WTC11 (cell line): ENCODE data around the gene PPA2. TPM values are rescaled to one million over a fixed set of nuclear protein-coding genes. Genes with fewer than 3 reads are reported as not detected.

ENCODE experiments used
- ATAC-seq: fragments of 200-7000 bp; cut with Tn5 transposase; 2 replicates; pipeline ENCODE4 v1.10.0; 2021; ENCODE audit warnings: mild to moderate bottlenecking, moderate library complexity
- CTCF ChIA-PET: fragments of 300-600 bp; sonication (Branson Sonifier 250); formaldehyde crosslinking; loops from one replicate; lab custom pipeline; 2021; ENCODE audit warnings: antibody characterized with exemption; lab: Charles Lee
- POLR2A ChIA-PET: fragments of 350-600 bp; sonication (Branson Sonifier 250); formaldehyde crosslinking; loops from one replicate; lab custom pipeline; 2021; ENCODE audit warnings: antibody characterized with exemption; lab: Charles Lee
- DNase-seq: peaks from one replicate; pipeline ENCODE4 v3.0.0; 2021; ENCODE audit warnings: low spot score
- H3K27ac Mint-ChIP-seq: 2 replicates; pipeline ENCODE4 v1.8.0; 2021; ENCODE audit warnings: mixed read lengths
- H3K27me3 Mint-ChIP-seq: 2 replicates; pipeline ENCODE4 v1.8.0; 2021; ENCODE audit warnings: low read depth, mild to moderate bottlenecking, moderate library complexity, mixed read lengths
- H3K36me3 Mint-ChIP-seq: 2 replicates; pipeline ENCODE4 v1.8.0; 2021; ENCODE audit warnings: mixed read lengths
- H3K4me1 Mint-ChIP-seq: 2 replicates; pipeline ENCODE4 v1.8.0; 2022; ENCODE audit warnings: mixed read lengths
- H3K4me3 Mint-ChIP-seq: 2 replicates; pipeline ENCODE4 v1.8.0; 2021; ENCODE audit warnings: mild to moderate bottlenecking, moderate library complexity, mixed read lengths
- H3K9me3 Mint-ChIP-seq: 2 replicates; pipeline ENCODE4 v1.8.0; 2021; ENCODE audit warnings: mixed read lengths
- CREM ChIP-seq: sonication (generic); formaldehyde crosslinking; IDR thresholded peaks from 2 replicates; pipeline ENCODE4 v1.8.1; 2022; ENCODE audit warnings: mild to moderate bottlenecking, missing genetic modification reagents, moderate library complexity
- GTF2I ChIP-seq: fragments of 250-450 bp; sonication (Bioruptor Pico); conservative IDR thresholded peaks from 2 replicates; pipeline ENCODE4 v1.4.0; 2021; ENCODE audit warnings: mild to moderate bottlenecking
- MXD4 ChIP-seq: fragments of 250-450 bp; sonication (Bioruptor Pico); IDR thresholded peaks from 2 replicates; pipeline ENCODE4 v1.8.0; 2021; ENCODE audit warnings: mild to moderate bottlenecking, moderate library complexity, borderline replicate concordance
- NFATC4 ChIP-seq: fragments of 250-450 bp; sonication (Bioruptor Pico); IDR thresholded peaks from 2 replicates; pipeline ENCODE4 v1.9.0; 2021; ENCODE audit warnings: mild to moderate bottlenecking
- SP1 ChIP-seq: sonication (generic); formaldehyde crosslinking; conservative IDR thresholded peaks from 2 replicates; pipeline ENCODE4 v1.8.1; 2022; ENCODE audit warnings: missing genetic modification reagents
- ZNF138 ChIP-seq: sonication (generic); formaldehyde crosslinking; conservative IDR thresholded peaks from 2 replicates; pipeline ENCODE4 v1.8.1; 2022; ENCODE audit warnings: mild to moderate bottlenecking, moderate library complexity, missing genetic modification reagents
- ZNF219 ChIP-seq: sonication (generic); formaldehyde crosslinking; IDR thresholded peaks from 2 replicates; pipeline ENCODE4 v1.8.0; 2023; ENCODE audit warnings: missing genetic modification reagents, mild to moderate bottlenecking, borderline replicate concordance
- ZNF232 ChIP-seq: sonication (generic); formaldehyde crosslinking; IDR thresholded peaks from 2 replicates; pipeline ENCODE4 v1.8.0; 2022; ENCODE audit warnings: mild to moderate bottlenecking, missing genetic modification reagents
- total RNA-seq: library from RNA; stranded (reverse); gene quantifications from 3 replicates; pipeline ENCODE4 v1.2.3, GENCODE V29; 2021
- TF ChIP-seq, protein P1 (sequence below): sonication (generic); formaldehyde crosslinking; IDR thresholded peaks from 2 replicates; pipeline ENCODE4 v1.8.1; 2023; ENCODE audit warnings: mild to moderate bottlenecking, missing genetic modification reagents, moderate library complexity
- TF ChIP-seq, protein P2 (sequence below): sonication (generic); formaldehyde crosslinking; IDR thresholded peaks from 2 replicates; pipeline ENCODE4 v1.8.0; 2022; ENCODE audit warnings: mild to moderate bottlenecking, missing genetic modification reagents
- TF ChIP-seq, protein P3 (sequence below): sonication (generic); formaldehyde crosslinking; IDR thresholded peaks from 2 replicates; pipeline ENCODE4 v1.8.0; 2022; ENCODE audit warnings: missing genetic modification reagents
- TF ChIP-seq, protein P4 (sequence below): sonication (generic); formaldehyde crosslinking; IDR thresholded peaks from 2 replicates; pipeline ENCODE4 v1.8.1; 2022; ENCODE audit warnings: missing genetic modification reagents, borderline replicate concordance
- TF ChIP-seq, protein P5 (sequence below): sonication (generic); formaldehyde crosslinking; IDR thresholded peaks from 2 replicates; pipeline ENCODE4 v1.8.0; 2022; ENCODE audit warnings: mild to moderate bottlenecking, missing genetic modification reagents
- TF ChIP-seq, protein P6 (sequence below): sonication (generic); formaldehyde crosslinking; IDR thresholded peaks from 2 replicates; pipeline ENCODE4 v1.8.0; 2023; ENCODE audit warnings: missing genetic modification reagents
- TF ChIP-seq, protein P7 (sequence below): sonication (generic); formaldehyde crosslinking; conservative IDR thresholded peaks from 2 replicates; pipeline ENCODE4 v1.8.1; 2023; ENCODE audit warnings: mild to moderate bottlenecking, low read depth, missing genetic modification reagents, moderate library complexity
- TF ChIP-seq, protein P8 (sequence below): sonication (generic); formaldehyde crosslinking; IDR thresholded peaks from 2 replicates; pipeline ENCODE4 v1.8.1; 2023; ENCODE audit warnings: mild to moderate bottlenecking, missing genetic modification reagents, borderline replicate concordance

PPA2 gene
- total RNA-seq, 1 experiment from 2014 or later, result 50.8 TPM

DNA sequence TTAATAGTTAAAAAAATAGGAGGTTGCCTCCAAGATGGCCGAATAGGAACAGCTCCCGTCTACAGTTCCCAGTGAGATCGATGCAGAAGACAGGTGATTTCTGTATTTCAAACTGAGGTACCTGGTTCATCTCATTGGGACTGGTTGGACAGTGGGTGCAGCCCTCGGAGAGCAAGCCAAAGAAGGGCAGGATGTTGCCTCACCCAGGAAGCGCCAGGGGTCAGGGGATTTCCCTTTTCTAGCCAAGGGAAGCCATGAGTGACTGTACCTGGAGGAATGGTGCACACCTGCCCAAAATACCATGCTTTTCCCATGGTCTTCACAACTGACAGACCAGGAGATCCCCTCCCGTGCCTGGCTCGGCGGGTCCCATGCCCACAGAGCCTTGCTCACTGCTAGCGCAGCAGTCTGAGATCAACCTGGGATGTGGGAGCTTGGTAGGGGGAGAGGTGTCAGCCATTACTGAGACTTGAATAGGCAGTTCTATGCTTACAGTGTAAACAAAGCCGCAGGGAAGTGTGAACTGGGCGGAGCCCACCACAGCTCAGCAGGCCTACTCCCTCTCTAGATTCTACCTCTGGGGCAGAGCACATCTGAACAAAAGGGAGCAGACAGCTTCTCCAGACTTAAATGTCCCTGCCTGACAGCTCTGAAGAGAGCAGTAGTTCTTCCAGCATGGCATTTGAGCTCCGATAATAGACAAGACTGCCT is 47.5 kb downstream of the PPA2 start (continued):
- TF ChIP-seq NFATC4 (CRISPR knock-in tag) (no peak), MXD4 (CRISPR knock-in tag) (no peak), SP1 (CRISPR knock-in tag) (no peak), ZNF138 (CRISPR knock-in tag) (no peak)
- TF ChIP-seq, protein P1, sequence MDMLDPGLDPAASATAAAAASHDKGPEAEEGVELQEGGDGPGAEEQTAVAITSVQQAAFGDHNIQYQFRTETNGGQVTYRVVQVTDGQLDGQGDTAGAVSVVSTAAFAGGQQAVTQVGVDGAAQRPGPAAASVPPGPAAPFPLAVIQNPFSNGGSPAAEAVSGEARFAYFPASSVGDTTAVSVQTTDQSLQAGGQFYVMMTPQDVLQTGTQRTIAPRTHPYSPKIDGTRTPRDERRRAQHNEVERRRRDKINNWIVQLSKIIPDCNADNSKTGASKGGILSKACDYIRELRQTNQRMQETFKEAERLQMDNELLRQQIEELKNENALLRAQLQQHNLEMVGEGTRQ, result no peak
- TF ChIP-seq, protein P2, sequence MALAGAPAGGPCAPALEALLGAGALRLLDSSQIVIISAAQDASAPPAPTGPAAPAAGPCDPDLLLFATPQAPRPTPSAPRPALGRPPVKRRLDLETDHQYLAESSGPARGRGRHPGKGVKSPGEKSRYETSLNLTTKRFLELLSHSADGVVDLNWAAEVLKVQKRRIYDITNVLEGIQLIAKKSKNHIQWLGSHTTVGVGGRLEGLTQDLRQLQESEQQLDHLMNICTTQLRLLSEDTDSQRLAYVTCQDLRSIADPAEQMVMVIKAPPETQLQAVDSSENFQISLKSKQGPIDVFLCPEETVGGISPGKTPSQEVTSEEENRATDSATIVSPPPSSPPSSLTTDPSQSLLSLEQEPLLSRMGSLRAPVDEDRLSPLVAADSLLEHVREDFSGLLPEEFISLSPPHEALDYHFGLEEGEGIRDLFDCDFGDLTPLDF (CRISPR knock-in tag), result no peak
- TF ChIP-seq, protein P3, sequence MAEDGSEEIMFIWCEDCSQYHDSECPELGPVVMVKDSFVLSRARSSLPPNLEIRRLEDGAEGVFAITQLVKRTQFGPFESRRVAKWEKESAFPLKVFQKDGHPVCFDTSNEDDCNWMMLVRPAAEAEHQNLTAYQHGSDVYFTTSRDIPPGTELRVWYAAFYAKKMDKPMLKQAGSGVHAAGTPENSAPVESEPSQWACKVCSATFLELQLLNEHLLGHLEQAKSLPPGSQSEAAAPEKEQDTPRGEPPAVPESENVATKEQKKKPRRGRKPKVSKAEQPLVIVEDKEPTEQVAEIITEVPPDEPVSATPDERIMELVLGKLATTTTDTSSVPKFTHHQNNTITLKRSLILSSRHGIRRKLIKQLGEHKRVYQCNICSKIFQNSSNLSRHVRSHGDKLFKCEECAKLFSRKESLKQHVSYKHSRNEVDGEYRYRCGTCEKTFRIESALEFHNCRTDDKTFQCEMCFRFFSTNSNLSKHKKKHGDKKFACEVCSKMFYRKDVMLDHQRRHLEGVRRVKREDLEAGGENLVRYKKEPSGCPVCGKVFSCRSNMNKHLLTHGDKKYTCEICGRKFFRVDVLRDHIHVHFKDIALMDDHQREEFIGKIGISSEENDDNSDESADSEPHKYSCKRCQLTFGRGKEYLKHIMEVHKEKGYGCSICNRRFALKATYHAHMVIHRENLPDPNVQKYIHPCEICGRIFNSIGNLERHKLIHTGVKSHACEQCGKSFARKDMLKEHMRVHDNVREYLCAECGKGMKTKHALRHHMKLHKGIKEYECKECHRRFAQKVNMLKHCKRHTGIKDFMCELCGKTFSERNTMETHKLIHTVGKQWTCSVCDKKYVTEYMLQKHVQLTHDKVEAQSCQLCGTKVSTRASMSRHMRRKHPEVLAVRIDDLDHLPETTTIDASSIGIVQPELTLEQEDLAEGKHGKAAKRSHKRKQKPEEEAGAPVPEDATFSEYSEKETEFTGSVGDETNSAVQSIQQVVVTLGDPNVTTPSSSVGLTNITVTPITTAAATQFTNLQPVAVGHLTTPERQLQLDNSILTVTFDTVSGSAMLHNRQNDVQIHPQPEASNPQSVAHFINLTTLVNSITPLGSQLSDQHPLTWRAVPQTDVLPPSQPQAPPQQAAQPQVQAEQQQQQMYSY (CRISPR knock-in tag), result no peak

DNA sequence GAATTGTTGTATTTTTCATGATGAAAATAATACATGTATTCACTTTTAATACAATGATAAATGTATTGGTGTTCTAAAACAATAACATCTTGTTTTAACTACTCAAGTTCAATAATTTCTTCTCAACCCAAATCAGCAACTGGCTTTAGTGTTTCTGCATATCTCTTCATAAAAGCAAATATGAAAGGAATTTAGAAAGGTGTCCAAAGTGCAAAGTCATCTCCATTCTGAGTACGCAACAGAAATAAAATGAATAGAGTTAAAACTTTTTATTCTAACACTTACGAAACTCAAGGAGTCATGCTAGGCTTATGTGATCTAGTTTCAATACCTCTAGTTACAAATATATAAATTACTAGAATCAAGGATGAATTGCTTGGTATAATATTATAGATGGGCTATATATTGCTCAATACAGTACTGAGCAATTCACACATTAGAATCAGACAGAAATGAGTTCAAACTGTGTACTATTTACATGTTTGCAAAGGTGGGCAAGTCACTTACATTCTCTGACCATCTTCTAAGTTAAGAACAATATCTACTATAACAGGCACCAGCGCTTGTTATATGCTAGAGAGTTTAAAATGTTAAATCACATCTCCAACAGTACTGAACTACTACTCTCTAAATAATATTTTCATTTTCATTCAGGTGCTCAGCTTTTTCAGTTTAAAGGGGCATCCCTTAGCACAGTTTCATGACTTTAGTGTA is 51.5 kb downstream of the PPA2 start:
- ATAC-seq (no peak), DNase-seq (no peak)
- H3K36me3 Mint-ChIP-seq, result peaks cover 23% of the 10 kb centered on the region
- H3K4me3 Mint-ChIP-seq, result no peak overlapping the region
- POLR2A ChIA-PET, result no interaction called here
- CTCF ChIA-PET, result no interaction called here
- no peaks in the 10 kb centered on the region for H3K4me1 Mint-ChIP-seq
- no peak overlapping the region for H3K27ac Mint-ChIP-seq
- H3K27me3 Mint-ChIP-seq, result no peaks in the 10 kb centered on the region
- H3K9me3 Mint-ChIP-seq, result peaks cover 11% of the 10 kb centered on the region; the same call in 1 of the 2 replicates
- TF ChIP-seq, protein P4, sequence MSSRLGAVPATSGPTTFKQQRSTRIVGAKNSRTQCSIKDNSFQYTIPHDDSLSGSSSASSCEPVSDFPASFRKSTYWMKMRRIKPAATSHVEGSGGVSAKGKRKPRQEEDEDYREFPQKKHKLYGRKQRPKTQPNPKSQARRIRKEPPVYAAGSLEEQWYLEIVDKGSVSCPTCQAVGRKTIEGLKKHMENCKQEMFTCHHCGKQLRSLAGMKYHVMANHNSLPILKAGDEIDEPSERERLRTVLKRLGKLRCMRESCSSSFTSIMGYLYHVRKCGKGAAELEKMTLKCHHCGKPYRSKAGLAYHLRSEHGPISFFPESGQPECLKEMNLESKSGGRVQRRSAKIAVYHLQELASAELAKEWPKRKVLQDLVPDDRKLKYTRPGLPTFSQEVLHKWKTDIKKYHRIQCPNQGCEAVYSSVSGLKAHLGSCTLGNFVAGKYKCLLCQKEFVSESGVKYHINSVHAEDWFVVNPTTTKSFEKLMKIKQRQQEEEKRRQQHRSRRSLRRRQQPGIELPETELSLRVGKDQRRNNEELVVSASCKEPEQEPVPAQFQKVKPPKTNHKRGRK (CRISPR knock-in tag), result no peak
- TF ChIP-seq GTF2I (CRISPR knock-in tag) (no peak), ZNF232 (CRISPR knock-in tag) (no peak), CREM (CRISPR knock-in tag) (no peak), ZNF219 (CRISPR knock-in tag) (no peak)
- TF ChIP-seq, protein P5, sequence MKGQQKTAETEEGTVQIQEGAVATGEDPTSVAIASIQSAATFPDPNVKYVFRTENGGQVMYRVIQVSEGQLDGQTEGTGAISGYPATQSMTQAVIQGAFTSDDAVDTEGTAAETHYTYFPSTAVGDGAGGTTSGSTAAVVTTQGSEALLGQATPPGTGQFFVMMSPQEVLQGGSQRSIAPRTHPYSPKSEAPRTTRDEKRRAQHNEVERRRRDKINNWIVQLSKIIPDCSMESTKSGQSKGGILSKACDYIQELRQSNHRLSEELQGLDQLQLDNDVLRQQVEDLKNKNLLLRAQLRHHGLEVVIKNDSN, result no peak
- TF ChIP-seq, protein P6, sequence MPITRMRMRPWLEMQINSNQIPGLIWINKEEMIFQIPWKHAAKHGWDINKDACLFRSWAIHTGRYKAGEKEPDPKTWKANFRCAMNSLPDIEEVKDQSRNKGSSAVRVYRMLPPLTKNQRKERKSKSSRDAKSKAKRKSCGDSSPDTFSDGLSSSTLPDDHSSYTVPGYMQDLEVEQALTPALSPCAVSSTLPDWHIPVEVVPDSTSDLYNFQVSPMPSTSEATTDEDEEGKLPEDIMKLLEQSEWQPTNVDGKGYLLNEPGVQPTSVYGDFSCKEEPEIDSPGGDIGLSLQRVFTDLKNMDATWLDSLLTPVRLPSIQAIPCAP (CRISPR knock-in tag), result no peak
- TF ChIP-seq, protein P7, sequence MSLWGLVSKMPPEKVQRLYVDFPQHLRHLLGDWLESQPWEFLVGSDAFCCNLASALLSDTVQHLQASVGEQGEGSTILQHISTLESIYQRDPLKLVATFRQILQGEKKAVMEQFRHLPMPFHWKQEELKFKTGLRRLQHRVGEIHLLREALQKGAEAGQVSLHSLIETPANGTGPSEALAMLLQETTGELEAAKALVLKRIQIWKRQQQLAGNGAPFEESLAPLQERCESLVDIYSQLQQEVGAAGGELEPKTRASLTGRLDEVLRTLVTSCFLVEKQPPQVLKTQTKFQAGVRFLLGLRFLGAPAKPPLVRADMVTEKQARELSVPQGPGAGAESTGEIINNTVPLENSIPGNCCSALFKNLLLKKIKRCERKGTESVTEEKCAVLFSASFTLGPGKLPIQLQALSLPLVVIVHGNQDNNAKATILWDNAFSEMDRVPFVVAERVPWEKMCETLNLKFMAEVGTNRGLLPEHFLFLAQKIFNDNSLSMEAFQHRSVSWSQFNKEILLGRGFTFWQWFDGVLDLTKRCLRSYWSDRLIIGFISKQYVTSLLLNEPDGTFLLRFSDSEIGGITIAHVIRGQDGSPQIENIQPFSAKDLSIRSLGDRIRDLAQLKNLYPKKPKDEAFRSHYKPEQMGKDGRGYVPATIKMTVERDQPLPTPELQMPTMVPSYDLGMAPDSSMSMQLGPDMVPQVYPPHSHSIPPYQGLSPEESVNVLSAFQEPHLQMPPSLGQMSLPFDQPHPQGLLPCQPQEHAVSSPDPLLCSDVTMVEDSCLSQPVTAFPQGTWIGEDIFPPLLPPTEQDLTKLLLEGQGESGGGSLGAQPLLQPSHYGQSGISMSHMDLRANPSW, result no peak
- TF ChIP-seq, protein P8, sequence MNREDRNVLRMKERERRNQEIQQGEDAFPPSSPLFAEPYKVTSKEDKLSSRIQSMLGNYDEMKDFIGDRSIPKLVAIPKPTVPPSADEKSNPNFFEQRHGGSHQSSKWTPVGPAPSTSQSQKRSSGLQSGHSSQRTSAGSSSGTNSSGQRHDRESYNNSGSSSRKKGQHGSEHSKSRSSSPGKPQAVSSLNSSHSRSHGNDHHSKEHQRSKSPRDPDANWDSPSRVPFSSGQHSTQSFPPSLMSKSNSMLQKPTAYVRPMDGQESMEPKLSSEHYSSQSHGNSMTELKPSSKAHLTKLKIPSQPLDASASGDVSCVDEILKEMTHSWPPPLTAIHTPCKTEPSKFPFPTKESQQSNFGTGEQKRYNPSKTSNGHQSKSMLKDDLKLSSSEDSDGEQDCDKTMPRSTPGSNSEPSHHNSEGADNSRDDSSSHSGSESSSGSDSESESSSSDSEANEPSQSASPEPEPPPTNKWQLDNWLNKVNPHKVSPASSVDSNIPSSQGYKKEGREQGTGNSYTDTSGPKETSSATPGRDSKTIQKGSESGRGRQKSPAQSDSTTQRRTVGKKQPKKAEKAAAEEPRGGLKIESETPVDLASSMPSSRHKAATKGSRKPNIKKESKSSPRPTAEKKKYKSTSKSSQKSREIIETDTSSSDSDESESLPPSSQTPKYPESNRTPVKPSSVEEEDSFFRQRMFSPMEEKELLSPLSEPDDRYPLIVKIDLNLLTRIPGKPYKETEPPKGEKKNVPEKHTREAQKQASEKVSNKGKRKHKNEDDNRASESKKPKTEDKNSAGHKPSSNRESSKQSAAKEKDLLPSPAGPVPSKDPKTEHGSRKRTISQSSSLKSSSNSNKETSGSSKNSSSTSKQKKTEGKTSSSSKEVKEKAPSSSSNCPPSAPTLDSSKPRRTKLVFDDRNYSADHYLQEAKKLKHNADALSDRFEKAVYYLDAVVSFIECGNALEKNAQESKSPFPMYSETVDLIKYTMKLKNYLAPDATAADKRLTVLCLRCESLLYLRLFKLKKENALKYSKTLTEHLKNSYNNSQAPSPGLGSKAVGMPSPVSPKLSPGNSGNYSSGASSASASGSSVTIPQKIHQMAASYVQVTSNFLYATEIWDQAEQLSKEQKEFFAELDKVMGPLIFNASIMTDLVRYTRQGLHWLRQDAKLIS, result no peak
